ENCODE data around the gene FADS6.
A peak's percentile ranks its signal among the peaks of the same experiment; 100 is the strongest.

Gene FADS6

GRCh38 chr17:74851612-74852236 lies 41.7 kb downstream of the FADS6 start:
- DNase-seq, result peak; percentile 59

GRCh38 chr17:74850914-74851313 lies 42.5 kb downstream of the FADS6 start:
- no peak for DNase-seq

DNA sequence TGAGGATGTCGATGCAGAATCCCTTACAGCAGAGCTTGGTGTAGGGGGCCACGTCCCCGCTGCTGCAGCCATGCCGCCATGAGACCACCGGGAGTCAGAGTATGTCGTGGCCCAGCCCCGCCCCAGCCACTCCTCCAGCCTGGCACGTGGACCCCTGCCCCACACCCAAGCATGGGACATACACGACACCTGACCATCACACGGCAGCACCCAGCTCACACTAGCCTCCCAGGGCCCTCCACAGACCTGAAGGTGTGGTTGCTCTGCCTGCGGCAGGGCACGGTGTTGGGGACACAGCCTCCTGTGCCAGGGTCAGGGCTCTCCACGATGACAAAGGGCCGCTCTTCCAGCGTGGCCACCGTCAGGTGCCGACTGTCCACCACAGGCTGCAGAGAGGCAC lies 43.1 kb downstream of the FADS6 start:
- DNase-seq, result no peak

DNA sequence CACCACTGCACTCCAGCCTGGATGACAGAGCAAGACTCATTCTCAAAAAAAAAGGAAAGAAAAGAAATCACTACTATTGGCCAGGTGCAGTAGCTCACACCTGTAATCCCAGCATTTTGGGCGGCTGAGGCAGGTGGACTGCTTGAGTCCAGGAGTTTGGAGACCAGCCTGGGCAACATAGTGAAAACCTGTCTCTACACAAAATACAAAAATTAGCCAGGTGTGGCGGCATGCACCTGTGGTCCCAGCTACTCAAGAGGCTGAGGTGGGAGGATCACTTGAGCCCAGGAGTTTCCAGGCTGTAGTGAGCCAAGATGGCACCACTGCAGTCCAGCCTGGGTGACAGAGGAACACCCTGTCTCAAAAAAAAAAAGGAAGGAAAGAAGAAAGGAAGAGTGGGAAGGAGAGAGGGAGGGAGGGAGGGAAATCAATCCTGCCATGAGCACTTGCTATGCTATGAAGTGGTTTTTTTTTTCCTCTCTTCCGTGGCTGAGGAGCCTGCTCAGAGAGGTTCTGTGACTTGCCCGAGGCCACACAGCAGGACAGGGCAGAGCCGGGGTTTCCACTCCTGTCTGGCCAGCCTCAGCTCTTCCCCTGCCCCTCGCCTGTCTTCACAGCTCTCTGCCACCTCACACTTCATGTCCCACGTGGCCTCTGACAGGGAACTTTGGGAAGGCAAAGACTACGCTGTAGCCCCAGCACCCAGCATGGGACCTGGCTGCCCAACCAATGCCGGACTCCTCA lies 44.6 kb downstream of the FADS6 start:
- no peak for DNase-seq

GRCh38 chr17:74846621-74847020 lies 46.8 kb downstream of the FADS6 start:
- no peak for DNase-seq

DNA sequence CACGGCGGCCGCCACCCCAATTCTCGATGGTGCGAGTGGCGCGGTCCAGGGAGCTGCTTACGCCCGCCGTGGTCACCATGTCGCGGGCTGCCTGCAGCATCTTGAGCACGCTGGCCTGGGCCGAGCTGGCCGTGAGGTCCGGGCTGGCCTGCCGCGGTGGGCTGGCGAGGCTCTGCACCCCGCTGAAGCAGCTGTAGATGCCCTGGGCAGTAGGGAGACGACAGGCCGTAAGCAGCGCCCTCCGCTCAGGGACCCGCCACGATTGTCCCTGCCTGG lies 50.1 kb downstream of the FADS6 start:
- DNase-seq, result no peak

DNA sequence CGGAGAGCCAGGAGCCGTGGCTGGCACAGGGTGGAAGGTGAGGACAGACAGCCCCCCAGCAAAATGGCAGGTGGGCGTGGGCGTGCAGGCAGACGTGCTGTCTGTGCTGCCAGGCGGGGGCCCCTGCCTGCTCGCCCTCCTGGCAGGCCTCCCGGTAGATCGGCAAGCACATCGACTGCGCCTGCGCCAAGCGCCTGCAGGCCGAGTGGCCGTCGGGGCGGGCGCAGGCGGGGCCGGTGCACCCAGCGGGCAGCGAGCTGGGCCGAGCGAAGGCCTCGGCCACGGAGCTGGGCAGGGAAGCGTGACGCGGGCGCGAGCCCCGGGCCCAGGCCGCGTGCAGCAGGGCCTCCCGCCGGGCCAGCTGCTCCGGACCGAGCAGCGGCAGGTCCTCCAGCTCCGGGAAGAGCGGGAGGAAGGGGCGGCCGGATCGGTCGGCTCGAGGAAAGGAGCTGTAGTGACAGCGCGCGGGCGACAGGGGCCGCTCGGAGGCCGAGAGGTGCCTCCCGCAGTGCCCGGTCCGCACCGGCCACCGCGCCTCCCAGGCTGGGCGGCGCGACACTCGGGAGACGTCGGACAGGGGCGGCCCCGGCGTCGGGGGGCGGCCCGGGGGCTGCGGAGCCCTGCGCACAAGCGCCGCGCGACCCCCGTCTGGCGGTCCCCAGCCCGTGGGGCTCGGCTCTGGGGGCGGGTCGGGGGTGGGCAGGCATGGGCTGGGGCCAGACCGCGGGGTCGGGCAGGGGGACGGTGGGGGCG lies 50.7 kb downstream of the FADS6 start:
- DNase-seq, result peak; percentile 61

- DNase-seq, result no peak
Observed at GRCh38 chr17:74842146-74842598, 51.3 kb downstream of the FADS6 start.

- no peak for DNase-seq
Observed at GRCh38 chr17:74840989-74841666, 52.3 kb downstream of the FADS6 start.

DNA sequence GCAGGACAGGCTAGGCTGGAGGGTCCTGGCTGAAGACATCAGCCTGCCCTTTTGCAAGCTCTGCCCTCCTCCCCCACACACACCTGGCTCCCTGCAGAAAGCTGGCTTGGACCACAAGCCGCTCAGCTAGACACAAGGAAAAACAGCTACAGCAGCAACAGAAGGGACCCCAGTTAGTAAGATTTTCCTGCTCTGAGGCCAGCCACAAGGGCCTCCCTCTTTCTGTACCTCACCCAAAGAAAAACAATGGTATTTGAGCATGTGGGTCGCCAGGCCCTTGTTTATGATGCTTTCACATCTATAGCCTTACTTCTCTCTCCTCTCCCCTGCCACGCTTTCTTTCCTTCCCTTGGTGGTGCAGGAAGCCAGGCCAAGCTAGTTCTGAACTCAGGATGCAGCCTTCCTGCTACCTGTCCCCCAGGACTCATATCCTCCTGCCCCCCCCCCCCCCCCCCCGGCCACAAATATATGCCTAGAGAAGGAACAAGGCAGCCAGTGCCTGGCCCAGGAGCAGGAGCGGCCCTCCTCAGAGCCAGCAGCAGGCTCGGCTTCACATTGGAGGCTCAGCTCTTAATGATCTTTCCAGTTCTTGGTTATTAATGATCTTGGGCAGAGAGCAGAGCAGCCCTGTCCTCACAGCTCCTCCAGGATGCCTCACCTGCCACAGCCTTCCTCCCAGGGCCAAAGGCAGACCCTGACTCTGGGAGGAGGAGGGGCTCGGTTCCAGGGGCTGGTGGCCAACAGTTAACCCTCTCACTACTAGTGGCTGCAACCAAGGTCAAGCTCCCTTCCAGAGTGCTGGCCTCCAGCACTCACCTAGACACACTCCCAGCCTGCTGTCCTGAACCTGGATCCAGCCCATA lies 53.2 kb downstream of the FADS6 start:
- no peak for DNase-seq

- no peak for DNase-seq
Observed at GRCh38 chr17:74838274-74838673, 55.2 kb downstream of the FADS6 start.

DNA sequence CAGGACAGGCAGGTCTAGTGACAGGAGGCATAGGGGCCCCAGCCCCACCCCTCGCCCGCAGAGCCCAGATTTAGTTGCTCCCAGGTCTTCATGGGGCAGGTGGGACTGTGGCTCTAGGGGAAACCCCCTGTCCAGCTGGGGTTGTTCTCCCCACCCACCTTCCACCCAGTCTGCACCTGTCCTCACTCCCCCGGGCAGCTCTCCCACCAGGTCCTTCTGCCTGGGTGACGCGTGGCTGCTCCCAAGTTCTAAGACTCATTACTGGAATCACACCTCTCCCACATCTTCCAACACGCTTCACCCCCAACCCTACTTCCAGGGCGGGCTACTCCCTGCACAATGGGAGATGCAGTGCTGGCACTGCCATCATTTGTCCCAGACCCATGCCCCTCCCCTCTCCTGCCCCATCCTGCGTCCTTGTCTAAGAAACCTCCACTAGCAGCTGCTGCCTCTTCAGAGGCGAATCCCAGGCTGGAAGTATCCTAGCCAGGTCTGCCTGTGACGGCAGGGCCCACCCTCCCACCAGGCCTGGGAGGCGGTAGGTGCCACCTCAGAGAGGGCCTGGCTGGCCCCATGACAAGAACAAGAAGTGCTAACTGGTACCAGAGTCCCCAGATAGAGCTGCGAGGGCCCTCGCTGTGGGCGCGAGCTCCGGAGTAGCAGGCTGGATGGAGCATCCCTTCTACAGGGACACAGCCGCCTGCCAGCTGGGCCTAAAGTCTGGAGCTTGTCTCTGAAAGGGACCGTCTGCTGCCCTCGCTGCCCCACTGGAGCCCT lies 56.6 kb downstream of the FADS6 start:
- DNase-seq, result no peak

GRCh38 chr17:74836191-74836590 lies 57.2 kb downstream of the FADS6 start:
- no peak for DNase-seq

DNA sequence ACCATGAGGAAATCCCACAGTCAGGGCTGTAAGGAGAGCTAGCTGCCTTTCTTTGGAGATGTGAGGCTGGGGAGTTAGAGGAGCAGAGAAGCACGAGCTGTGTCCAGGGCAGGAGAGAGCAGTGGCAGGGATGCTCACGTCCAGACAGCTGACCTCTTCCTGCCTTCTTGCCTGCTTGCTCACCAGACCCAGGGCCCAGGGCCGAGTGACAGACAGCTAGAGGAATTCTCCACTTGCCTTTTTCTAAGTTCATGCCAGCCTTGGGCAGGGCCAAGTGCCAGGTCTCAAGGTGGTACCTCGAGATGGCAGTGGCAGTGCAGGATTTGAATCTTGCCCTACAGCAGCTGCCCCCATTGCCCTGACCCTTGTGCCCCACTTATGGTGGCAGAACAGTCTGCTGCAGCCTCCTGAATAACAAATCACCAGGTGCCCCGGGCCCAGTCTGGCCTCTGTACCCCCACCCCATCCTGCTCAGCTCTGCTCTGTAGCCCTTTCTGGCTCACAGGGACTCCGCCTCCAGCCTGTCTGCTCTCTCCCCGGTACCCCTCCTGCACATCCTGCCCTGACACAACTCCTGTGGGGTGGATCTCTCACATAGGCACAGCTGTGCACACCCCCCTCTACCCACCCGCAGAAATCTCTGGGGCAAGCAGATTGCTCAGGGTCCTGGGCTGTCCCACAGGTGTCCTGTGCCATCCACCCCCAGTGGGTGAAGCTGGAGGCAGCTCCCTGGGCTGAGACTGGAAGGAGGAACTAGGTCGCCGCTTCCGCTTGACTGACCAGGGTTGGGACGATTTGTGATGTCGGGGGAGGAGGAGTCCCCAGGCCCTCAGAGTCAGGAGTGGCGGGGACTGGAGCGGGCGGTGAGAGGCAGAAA lies 59.7 kb downstream of the FADS6 start:
- DNase-seq, result no peak

DNA sequence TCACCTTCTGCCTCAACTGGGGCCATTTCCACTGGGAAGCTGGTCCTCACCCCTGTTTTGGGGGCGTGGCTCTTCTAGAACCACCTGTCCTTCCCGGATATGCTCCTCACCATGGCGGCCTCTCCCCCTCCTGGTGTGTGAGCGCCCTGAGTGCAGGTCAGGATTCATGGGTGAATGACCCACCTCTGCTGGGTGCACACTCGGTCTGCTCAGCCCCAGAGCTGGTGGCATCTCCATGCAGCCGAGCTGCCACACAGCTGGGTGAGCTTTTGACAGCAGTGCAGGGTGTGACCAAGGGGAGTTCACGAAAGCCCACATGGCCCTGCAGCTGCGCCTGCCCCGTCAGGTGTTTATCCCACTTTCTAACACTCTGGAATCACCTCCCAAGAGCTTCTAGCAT lies 61.0 kb downstream of the FADS6 start:
- peak; percentile 60 for DNase-seq

DNA sequence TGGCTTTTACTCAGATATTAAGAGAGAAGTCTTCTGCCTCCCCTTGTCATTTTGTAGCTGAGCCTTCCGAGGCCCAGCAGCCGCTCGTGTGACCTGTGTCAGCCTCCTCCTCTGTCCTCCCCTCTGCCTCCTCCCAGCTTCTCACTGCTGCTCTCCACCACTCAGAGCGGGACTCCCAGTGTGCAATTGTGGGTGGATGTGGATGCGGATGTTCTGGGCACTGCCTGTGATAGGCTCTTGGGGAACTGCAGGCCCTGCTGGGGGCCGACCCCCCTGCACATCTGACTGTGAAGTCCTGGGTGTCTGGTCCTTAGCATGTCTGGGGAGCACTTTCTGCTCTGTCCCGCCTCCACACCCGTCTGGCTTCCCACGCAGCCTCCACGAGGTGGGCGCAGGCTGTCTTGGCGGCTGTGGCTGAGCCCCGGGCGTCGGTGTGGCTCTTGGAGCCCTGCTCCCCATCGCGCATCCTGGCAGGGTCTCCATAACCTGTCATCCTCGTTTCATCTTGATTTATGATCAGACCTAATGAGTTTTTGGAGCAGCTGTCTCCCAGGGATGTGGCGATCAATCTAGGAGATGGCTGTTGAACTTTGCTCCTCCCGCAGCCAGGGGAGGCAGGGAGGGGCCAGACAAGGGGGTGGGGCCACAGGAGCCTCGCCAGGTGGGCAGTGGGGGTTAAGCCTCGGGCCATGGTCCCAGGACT lies 61.8 kb downstream of the FADS6 start:
- peak; percentile 75 for DNase-seq

DNA sequence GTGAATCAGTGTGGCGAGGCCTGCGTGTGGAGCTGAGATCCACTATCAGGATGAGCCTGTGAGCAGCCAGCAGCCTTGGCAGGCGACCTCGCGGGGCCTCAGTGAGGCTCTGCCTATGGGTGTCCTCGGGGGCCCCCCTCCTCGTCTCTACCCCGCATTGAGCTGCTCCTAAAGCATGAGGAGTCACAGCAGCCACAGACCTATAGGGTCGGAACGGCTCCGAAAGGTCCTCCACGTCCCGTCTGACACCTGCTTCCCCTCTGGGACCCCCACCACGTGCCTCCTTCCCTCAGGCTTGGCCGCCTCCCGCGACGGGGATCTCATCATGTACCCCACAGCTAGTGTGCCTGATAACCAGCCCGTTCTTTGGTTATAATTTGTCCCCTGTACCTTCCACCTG lies 62.6 kb downstream of the FADS6 start:
- no peak for DNase-seq

DNA sequence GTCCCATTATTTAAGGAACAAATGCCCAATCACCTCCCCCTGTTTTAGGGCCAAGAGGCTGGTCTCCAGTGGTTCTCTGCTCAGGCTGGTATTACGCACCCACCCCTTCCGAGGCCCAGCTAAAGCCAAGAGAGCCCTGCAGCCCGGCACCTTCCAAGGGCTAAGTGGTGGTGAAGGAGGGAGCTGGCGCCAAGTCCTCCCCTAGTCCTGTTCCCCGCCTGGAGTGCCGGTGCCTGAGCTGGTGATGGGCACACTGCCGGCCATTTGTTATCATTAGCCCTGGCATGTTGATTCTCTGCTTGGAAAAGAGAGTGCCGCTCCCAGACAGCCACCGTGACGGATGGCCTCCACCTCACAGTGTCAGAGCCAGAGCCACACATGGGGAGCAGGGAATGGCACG lies 65.6 kb downstream of the FADS6 start:
- no peak for DNase-seq
